ENCODE measurements around the gene PHF2. TPM values are rescaled to one million over a fixed set of nuclear protein-coding genes. Genes with fewer than 3 reads are reported as not detected.

The PHF2 gene
- polyA plus RNA-seq, 5 donors = 36.7 to 46.6 (median 46.2) TPM

DNA sequence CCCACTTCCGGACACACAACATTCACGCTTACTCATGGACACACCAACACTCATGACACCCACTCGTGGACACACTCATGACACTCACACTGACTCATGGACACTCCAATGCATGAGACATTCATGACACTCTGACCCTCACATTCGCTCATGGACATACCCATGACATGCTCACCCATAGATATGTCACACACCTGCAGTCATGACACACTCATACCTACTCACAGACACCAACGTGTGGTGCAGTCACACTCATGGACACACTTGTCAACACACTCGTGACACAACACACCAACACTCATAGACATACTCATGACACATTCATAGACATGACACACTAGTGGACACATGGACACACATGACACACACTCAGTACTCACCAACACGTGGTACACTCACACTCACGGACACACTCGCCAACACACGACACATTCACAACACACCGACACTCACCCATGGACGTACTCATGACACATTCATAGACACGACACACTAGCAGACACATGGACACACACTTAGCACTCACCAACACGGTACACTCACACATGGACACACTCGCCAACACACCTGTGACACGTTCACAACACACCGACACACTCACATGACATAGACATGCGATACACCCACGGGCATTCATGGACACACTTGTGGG, 73.4 kb downstream of the PHF2 start:
- DNase-seq = no peak

- DNase-seq = no peak
Observed at GRCh38 chr9:93650448-93650847, 74.1 kb downstream of the PHF2 start.

DNA sequence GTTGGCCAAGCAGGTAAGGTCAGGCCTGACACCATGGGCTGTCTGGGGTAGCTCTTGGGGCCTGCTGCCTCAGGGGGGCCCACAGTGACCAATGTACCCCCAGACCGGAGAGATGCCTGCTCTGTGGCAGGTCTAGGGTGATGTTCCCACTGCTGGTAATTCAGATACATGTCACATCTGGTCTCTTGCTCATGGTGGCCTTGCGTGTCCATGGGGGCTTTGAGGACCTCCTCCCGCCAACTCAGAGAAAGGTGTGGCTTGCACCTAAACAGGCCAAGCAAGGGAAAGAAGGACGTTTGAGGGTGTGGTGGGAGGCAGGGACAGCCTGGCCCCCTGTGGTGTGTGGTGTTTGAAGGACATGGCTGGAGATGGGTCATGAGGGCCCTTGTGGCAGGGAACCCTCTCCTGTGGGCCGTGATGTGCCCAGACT, 75.2 kb downstream of the PHF2 start:
- DNase-seq = no peak

DNA sequence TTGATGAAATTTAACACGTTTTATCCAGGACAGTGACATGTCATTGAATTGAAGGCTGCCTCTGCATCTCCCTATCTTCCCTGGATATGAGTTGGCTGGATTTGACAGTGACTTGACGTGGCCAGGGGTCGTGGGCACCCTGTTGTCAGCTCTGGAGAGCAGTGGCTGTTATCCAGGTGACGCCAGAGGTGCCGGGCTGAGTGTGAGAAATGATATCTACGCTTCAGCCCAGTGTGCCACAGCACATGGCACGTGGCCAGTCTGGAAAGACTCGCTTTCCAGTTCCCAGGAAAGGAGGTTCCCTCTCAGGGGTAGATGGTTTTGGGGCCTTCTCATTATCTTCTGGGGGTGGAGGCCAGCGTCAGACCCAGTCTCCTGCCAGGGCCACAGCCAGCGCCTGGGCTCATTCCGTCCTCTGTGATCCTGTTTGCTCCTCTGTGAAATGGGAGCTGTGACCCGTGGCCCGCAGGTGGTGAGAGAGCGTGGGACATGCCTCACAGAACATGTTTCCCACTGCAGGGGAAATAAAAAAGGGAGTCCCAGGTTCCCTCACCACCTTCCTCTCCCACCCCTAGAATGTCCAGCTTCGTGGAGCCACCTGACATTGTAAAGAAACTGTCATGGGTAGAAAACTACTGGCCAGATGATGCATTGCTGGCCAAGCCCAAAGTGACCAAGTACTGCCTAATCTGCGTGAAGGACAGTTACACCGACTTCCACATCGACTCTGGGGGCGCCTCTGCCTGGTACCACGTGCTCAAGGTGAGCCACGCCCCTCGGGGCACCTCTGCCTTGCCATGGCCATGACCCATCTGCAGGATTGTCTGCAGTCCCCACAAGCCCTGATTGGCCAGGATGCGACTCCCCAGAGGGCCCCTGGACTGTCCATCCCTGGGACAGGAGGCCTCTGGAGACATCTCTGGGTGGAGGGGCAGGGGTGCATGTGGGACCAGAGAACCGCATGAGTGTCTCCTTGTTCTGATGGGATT, 76.5 kb downstream of the PHF2 start:
- DNase-seq = no peak

GRCh38 chr9:93653760-93654159, 77.4 kb downstream of the PHF2 start:
- DNase-seq = no peak

DNA sequence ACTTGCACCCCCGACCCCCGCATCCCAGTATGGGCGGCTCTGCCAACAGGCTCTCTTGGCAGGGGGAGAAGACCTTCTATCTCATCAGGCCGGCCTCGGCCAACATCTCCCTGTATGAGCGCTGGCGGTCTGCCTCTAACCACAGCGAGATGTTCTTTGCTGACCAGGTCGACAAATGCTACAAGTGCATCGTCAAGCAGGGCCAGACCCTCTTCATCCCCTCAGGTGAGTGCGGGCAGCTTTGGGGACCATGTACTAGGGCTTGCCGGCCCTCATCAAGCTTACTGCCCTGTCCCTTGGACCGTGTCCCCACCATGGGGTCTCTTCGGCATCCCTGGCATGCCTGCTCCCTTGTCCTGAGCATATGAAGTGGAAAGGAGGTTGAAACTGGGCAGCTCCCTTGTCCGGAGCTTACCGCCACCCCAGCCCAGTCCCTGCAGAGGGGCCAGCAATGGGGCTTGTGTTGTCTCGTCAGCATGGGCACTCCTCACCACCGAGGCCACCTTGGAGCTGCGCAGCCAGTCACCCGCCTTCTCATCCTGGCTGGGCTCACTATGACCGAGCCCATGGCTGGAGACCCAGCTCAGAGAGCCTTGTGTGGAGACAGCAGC, 78.1 kb downstream of the PHF2 start:
- no peak for DNase-seq

GRCh38 chr9:93655621-93656425, 79.4 kb downstream of the PHF2 start:
- no peak for DNase-seq

DNA sequence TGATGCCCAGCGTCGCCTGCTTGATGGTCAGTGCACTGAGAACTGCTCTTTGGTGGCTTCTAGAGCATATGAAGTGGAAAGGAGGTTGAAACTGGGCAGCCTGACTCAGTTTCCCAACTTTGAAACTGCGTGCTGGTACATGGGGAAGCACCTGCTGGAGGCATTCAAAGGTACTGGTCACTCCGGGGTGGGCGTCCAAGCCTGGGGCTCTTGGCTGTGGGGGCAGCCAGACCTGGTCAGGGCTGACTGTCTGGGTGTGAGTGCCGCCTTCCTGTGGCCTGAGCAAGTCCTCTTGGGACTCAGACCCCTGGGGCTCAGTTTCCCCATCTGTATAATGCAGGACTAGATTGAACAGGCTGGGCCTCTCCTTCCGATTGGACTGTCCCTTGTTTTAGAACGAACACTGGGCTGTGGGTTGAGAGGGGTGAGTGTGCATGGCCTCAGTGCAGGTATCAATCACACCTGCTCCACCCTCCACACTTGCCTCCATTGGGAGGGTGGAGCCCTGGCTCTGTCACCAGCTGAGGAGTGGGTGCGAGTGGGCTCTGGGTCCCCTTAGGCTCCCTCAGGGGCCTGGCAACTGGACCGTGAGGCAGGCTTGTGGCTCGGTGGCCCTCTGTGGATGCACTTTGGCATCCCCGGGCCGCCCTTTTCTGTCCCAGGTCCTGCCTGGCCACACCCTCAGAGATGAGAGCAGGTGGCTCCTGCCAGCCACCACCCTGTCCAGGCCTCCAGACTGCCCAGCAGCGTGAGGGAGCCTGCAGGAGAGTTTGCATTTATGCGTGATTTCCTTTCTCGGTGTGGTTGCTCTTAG, 80.2 kb downstream of the PHF2 start:
- DNase-seq = no peak

DNA sequence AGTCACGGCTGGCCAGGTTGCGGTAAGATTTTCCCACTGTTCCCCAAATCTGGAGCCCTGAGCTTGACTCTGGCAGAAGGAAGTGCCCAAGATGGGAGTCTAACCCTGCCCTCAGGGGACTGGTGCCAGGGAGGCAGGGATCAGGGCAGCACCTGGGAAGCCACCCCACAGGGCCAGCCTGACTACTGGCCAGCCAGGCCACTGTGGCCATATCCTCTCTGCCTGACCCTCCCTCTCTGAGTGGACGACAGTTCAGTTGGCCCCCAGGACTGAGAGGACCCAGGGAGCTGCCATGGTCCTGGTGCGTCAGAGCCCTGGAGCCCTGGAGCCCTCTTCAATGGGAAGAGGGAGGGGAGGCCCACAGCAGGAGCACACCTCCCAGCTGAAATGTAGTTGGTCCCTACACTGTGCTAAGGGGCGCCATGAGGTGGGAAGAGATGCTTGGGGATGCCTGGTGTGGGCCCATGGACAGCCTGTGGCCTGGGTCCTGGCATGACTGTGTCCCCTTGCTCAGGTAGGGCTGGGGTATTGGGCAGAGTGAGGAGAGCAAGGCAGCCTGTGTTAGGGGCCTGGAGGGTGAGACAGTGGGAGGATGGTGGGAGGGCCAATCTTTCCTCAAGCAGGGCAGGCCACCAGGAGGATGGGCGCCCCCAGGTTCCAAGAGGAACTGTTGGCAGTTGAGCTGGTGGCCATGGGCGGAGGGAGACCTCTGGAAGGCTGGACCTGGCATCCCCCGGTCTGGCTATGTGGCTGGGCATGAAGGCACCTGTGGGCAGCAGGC, 81.1 kb downstream of the PHF2 start:
- DNase-seq = no peak

- DNase-seq = no peak
Observed at GRCh38 chr9:93658184-93658925, 82.0 kb downstream of the PHF2 start.

DNA sequence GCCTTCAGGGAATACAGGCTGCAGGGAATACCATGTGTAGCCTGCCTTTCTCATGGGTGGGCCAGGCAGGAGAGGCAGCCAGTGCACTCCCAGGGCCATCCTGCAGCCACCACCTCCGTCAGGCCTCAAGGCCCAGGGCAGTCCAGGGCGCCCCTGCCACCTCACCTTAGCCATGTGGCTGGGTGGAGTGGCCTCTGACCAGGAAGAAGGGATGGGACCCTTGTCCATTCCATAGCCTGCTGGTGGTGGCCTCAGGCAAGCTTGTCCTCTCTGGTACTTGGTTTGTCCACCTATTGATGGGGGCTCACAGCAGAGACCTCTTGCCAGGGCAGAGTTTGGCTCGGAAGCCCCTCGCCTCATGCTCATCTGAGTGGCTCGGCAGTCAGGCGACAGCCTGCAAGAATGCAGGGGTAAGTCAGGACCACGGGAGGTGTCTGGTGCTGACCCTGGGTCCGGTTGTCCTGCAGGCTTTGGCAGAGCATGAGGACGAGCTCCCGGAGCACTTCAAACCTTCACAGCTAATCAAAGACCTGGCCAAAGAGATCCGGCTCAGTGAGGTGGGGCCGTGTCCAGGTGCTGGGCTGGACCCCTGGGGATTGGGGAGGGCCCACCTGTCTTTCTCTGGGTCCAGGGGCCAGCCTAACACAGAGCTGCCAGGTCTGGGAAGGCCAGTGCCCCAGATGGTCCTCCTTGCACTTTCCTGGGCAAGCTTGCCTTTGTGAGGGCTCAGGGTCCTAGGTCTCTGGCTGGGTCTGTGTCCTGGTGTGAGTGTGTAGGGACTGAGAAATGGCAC, 82.9 kb downstream of the PHF2 start:
- no peak for DNase-seq

DNA sequence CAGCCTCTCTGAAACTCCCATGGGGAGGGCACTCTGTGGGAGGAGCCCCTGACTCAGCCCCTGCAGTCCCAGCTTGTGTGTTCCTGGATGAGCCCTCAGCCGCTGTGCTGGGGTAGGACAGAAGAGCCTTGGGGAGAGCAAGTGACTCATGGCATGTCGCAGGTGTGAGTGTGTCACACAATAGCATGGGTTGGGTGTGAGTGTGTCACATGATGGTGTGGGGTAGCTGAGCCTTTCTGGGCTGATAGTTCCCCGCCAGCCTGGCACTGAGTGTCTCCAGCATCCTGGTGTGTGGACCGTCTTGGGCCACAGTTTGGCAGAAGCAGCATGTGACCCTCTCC, 83.4 kb downstream of the PHF2 start:
- no peak for DNase-seq

DNA sequence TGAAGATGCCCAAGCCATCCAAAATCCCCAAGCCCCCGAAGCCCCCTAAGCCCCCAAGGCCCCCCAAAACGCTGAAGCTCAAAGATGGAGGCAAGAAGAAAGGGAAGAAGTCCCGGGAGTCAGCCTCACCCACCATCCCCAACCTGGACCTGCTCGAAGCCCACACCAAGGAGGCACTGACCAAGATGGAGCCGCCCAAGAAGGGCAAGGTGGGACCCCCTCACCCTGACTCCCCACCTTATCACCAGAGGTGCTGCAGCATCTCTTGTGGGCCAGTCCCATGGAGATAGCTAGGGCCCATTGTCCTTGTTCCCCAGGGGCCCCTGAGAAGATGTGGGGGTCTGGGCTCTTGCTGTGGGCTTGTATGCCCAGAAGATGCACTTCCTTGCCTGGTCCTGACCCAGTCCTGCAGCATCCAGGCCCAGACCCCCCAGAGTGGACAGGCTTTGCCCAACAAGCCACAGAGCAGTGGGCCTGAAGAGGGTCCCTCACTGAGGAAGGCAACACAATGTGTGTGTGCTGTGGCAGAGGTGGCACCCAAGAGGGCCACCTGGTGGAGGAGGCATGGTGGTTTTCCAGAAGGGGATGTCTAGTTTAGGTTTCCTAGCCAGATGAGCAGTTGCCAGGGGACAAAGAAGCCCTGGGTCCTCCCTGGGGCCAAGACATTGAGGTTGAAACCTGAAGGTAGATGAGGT, 84.1 kb downstream of the PHF2 start:
- no peak for DNase-seq

- DNase-seq = no peak
Observed at GRCh38 chr9:93661591-93661990, 85.2 kb downstream of the PHF2 start.

- no peak for DNase-seq
Observed at GRCh38 chr9:93662016-93662638, 85.7 kb downstream of the PHF2 start.

GRCh38 chr9:93662952-93663572, 86.7 kb downstream of the PHF2 start:
- DNase-seq = no peak
